ENCODE data around the gene RPS16. TPM values are rescaled to one million over a fixed set of nuclear protein-coding genes. Genes with fewer than 3 reads are reported as not detected.

The RPS16 gene
- total RNA-seq, 2 donors from 2014 or later, result 1,273 to 1,597 TPM

GRCh38 chr19:39401549-39402345 is 34.0 kb downstream of the RPS16 start:
- peak; percentile 66 for DNase-seq
- intact Hi-C loops (cut with DNase I), result no loop called here
- no peak for ATAC-seq

- intact Hi-C loops (cut with DNase I), result no loop called here
- DNase-seq, result no peak
- no peak for ATAC-seq
These were observed 34.6 kb downstream of the RPS16 start for GRCh38 chr19:39401070-39401548.

GRCh38 chr19:39400061-39400460 is 35.7 kb downstream of the RPS16 start:
- intact Hi-C loops (cut with DNase I), result no loop called here
- ATAC-seq (no peak), DNase-seq (no peak)

- no peak for DNase-seq
- ATAC-seq, result no peak
- intact Hi-C loops (cut with DNase I), result no loop called here
These were observed 36.1 kb downstream of the RPS16 start for GRCh38 chr19:39399668-39400050.

- intact Hi-C loops (cut with DNase I), result no loop called here
- peak in 1 of 2 donors; percentile 32 for ATAC-seq
- DNase-seq, result peak; percentile 80
These were observed 37.4 kb downstream of the RPS16 start for GRCh38 chr19:39398297-39398864.

DNA sequence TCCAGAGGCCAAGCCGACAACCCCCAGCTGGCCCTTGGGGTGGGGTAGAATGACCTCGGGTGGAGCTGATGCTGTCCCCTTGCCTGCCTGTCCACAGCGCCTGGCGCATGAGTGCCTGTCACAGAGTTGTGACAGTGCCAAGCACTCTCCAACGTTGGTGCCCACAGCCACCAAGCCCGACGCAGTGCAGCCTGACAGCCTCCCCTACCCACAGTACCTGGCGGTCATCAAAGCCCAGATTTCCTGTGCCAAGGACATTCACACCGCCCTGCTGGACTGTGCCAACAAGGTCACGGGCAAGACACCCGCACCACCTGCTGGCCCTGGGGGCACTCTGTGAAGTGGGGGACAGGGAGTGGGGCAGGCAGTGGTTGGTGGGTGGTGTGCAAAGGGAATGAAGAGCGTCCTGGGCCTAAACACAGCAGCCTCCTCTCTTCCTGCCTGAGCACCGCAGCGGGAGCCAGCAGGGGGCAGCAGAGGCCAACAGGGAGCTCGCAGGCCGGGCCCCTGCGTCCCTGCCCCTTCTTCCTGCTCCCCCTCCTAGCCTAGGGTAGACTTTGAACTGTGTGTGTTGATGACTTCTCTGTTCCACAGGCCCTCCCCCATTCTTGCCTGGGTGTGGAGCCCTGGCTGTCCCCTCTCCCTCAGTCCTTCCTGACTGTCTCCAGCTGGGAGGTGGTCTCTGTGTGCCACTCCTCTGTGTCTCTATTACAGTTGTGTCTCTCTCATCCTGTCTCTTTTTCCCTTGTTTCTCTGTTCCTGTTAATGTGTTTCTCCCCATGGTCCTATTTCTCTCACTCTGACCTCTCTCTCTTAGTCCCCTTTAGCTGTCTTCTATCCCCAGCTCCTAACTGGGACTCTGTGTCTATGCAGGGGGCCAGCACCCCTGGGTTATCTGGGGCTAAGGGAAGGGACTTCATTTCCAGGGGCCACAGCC is 38.1 kb downstream of the RPS16 start:
- DNase-seq, result peak; percentile 92
- ATAC-seq, result peak; percentile 80 to 83
- intact Hi-C loops (cut with DNase I), result loop anchor here in 1 of 2 donors (1.0 kb wide), 1 partner anchor 15 kb away; the partner anchor contains the start of gene PLEKHG2

DNA sequence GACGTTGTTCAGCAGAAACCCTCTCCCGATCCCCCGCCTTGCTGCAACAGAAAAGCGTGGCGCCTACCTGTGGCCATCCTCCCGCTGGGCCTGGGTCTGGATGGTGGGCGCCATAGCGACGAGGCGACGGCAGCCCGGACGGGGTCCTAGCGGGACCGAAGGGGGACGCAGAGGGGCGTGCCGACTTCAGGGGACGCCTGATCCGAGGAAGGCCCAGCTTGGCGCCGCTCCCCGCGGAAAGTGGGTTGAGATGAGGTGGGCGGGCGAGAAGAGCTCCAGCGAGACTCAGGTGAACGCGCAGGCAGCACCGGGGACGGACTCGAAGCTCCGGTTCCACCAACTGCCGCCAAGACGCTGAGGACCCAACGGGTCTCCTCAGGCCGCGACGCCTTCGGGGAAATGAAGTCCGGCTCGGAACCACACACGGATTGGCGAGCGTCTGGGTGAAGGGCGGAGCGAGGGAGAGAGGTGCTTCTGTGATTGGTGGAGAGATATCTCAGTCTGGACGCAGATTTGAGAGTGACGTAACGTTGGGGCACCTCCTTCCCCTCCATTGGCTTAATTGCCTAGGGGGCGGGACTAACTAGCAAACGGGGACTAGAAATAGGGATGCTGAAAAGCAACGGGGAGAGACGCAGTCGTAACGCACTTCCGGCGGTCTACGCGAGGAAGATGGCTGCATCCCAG is 44.9 kb downstream of the RPS16 start, which contains the start of the genes MED29 and PAF1:
Gene MED29 (plus strand): TSS at position 628 of the 687 bp plus-strand sequence. CDS start 45 bp downstream, at position 673.
Gene PAF1 (minus strand): TSS at position 356 of the 687 bp plus-strand sequence. CDS start 242 bp downstream, at position 114.
- ATAC-seq (peak; percentile 97), DNase-seq (peak; percentile 97)
- intact Hi-C loops (cut with DNase I), result loop anchor here in 1 of 2 donors (1.0 kb wide), 1 partner anchor 48 kb away; no protein-coding TSS in a partner anchor

DNA sequence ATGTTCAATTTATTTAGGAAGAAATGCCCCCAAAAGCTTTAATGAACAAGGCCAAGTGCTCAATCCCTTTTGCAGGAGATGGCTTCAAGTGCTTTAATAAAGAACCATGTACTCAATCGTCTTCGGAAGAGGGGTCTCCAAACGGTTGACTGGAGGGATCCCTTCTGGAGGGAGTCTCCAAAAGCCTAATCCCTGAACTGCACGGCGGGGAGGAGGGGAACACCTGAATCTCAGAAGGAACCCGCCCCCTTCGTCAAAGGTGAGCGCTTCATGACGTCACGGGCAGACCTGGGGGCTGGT is 45.3 kb downstream of the RPS16 start:
- DNase-seq (no peak), ATAC-seq (peak in 1 of 2 donors; percentile 27)
- intact Hi-C loops (cut with DNase I), result loop anchor here in 1 of 2 donors (1.0 kb wide), 1 partner anchor 47 kb away; no protein-coding TSS in a partner anchor

GRCh38 chr19:39389631-39390414 is 45.9 kb downstream of the RPS16 start:
- intact Hi-C loops (cut with DNase I), result loop anchor here in 1 of 2 donors (1.0 kb wide), 1 partner anchor 47 kb away; no protein-coding TSS in a partner anchor
- no peak for ATAC-seq
- DNase-seq, result no peak

DNA sequence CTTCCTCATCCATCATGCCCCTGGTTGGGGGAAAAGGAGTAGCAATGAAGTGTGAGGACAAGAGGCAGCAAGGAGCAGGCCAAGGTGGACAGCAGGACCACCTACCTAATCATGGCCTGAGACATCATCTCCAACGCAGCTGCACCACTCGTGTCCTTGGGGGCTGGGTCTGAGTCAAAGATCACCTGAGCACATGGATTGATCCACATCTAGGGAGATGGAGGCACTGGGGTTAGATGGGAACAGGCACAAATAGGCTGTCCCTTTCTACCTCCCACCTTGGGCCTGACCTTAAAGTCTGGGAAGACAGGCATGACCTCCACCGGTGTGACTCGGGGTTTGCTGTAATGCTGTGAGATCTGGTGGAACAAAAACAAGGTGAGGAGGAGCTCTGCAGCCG is 47.1 kb downstream of the RPS16 start:
- no peak for DNase-seq
- intact Hi-C loops (cut with DNase I), result no loop called here
- no peak for ATAC-seq

DNA sequence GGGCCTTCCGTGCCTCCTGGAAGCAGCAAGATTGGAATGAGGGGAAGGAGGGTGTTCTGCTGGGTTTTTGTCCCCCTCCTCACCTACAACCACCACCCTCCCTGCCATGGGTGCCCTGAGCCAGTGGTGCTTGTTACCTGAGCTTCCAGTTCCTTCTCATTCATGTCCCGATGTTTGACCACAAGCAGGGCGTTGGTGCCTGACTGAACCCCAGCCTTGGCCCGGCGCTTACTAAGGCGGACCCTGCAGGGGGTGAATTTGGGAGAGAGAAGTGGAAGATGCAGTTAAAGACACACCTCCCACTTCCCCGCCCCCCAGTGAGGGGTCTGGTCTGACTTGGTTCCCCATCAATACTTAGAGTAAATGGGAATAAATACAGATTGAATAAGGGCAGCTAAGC is 49.2 kb downstream of the RPS16 start:
- DNase-seq (no peak), ATAC-seq (no peak)
- intact Hi-C loops (cut with DNase I), result no loop called here

- DNase-seq, result no peak
- intact Hi-C loops (cut with DNase I), result no loop called here
- no peak for ATAC-seq
These were observed 49.9 kb downstream of the RPS16 start for GRCh38 chr19:39385629-39386411.

DNA sequence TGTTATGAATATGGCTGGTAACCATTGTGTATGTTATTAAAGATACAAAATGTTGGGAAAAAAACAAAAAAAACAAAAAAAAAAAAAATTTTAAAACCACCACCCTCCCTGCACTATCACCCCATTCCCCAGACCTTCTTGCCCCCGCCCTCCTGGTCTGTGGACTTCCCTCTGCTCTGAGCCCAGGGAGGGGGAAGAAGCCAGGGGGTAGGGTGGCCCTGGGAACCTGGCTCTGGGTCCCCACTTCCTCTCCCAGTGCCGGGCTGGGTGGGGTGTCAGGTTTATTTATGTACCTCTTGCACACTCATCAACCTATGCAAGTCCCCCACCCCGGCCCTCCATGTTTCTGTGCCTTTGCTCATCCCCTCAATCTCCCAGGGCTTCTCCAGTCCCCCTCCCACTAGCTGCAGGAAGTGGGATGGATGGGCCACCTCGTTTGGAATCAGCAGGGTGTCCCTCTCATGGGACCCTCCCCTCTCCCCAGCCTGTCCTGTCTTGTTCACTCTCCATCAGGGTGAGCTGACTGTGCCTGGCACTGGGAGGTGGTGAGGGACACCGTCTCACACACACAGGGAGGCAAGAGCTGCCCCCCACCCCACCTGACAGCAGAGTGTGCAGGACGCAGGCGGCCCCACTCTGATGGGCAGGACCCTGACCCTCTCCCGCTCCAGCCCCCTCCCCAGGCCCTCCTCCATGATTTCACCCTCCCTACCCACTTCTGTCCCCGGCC is 50.7 kb downstream of the RPS16 start:
- DNase-seq, result no peak
- ATAC-seq, result no peak
- intact Hi-C loops (cut with DNase I), result no loop called here

All from left cardiac atrium (tissue), 4 donors.